NT2/D1 (cell line): ENCODE measurements around the gene KLHL30.
A peak's percentile ranks its signal among the peaks of the same experiment; 100 is the strongest.

Source experiments
- DNase-seq: peaks from one replicate; pipeline ENCODE4 v3.0.0-alpha.2; 2011; ENCODE audit warnings: low read depth, low spot score
- H3K27me3 ChIP-seq: 2 replicates; pipeline ENCODE4 v1.6.0; 2011; ENCODE audit warnings: mild to moderate bottlenecking; ENCODE audit not compliant: insufficient read length, insufficient read depth
- H3K36me3 ChIP-seq: 2 replicates; pipeline ENCODE4 v1.6.1; 2011; ENCODE audit warnings: mild to moderate bottlenecking, low read length, mixed read lengths; ENCODE audit not compliant: insufficient read depth, insufficient read length
- H3K4me1 ChIP-seq: 2 replicates; pipeline ENCODE4 v1.5.1; 2011; ENCODE audit not compliant: insufficient read depth, insufficient read length
- H3K4me3 ChIP-seq: 2 replicates; pipeline ENCODE4 v1.5.1; 2011; ENCODE audit warnings: low read depth; ENCODE audit not compliant: insufficient read length
- H3K9ac ChIP-seq: 2 replicates; pipeline ENCODE4 v1.6.0; 2011; ENCODE audit warnings: low read depth; ENCODE audit not compliant: insufficient read length
- H3K9me3 ChIP-seq: 2 replicates; pipeline ENCODE4 v1.5.1; 2011; ENCODE audit warnings: mild to moderate bottlenecking, low read length; ENCODE audit not compliant: insufficient read depth
- SUZ12 ChIP-seq: IDR thresholded peaks from 2 replicates; pipeline ENCODE4 v1.6.1; 2011; ENCODE audit not compliant: insufficient read length, insufficient read depth; ENCODE audit errors: extremely low read depth
- YY1 ChIP-seq: IDR thresholded peaks from 2 replicates; pipeline ENCODE4 v1.6.1; 2011; ENCODE audit not compliant: insufficient read length, insufficient read depth
- ZNF274 ChIP-seq: IDR thresholded peaks from 2 replicates; pipeline ENCODE4 v1.6.1; 2011; ENCODE audit warnings: mild to moderate bottlenecking, low read depth, low read length

The KLHL30 gene

DNA sequence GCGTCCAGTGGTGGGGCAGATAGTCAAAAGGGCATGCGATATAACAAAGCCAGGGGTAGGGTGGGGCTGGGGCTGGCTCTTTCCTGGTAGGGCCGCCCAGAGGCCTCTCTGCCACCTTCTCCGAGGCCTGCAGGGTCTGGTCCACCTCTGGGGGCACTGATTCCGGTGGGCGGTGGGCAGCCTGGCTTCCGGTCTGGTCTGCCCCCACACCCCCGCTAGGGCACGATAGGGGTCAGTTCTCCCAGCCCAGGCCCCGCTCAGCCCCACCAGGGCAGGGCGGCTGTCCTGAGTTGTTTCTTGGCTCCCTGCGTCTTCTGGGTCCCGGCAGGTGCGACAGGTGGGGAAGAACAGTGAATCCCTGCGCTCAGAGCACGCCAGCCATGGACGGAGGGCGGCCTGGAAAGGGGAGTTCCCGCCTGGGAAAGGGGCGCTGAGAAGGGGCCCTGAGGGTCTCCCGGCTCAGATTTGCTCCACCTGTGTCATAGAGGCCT lies 19.6 kb downstream of the KLHL30 start:
- H3K4me3 ChIP-seq = no peak overlapping the region
- no peak overlapping the region for H3K9ac ChIP-seq
- no peak for DNase-seq

DNA sequence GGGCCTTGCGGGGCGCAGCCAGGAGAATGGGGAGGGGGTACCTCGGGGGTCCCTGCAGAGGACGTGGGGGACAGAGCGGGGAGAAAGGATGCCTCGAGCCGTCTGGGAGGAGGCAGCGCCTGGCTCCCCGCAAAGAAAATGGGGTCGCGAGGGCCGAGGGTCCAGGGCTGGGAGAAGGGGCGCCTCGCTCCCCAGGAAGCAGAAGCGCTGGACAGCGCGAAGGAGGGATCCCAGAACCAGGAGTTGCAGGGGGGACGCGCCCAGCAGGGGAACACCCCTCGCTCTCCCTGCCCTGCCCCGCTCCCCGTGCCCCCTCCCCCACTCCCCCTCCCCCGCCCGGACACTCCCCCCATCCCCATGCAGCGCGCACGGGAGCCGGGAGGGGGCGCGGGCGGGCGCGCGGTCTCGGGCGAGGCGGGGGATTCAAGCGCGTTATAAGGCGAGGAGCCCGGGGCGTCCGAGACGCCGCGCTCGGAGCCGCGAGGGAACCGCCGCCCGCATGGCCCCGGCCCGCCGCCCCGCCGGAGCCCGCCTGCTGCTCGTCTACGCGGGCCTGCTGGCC lies 20.1 kb downstream of the KLHL30 start, which contains the start of gene ERFE:
Gene ERFE (plus strand): TSS at position 462 of the 562 bp plus-strand sequence. CDS start 38 bp downstream, at position 500.
- peak within 1 kb of the TSS; percentile 54 for H3K4me3 ChIP-seq
- peaks cover 14% of the 10 kb centered on the region for H3K4me1 ChIP-seq
- H3K9ac ChIP-seq = peak within 1 kb of the TSS; percentile 70
- peaks cover 7% of the 10 kb centered on the region; the same call in 1 of the 2 replicates for H3K9me3 ChIP-seq
- peak; percentile 50 for DNase-seq
- peaks cover 40% of the 10 kb centered on the region for H3K27me3 ChIP-seq
- TF ChIP-seq YY1 (no peak), SUZ12 (no peak), ZNF274 (no peak)
- H3K36me3 ChIP-seq = no peaks in the 10 kb centered on the region

More for the DNA sequence above, 19.6 kb downstream of the KLHL30 start:
- no peak for TF ChIP-seq YY1
- no peak for TF ChIP-seq ZNF274
- TF ChIP-seq SUZ12 = no peak
- H3K27me3 ChIP-seq = peaks cover 34% of the 10 kb centered on the region
- H3K4me1 ChIP-seq = peaks cover 12% of the 10 kb centered on the region
- no peaks in the 10 kb centered on the region for H3K36me3 ChIP-seq
- H3K9me3 ChIP-seq = peaks cover 7% of the 10 kb centered on the region; the same call in 1 of the 2 replicates

- Histone ChIP-seq H3K27me3 (peaks cover 45% of the 10 kb centered on the region), H3K9me3 (peaks cover 6% of the 10 kb centered on the region; the same call in 1 of the 2 replicates), H3K9ac (peak overlapping the region; percentile 70), H3K4me3 (peak overlapping the region; percentile 54), H3K36me3 (no peaks in the 10 kb centered on the region), H3K4me1 (peaks cover 14% of the 10 kb centered on the region)
- no peak for TF ChIP-seq SUZ12
- no peak for TF ChIP-seq ZNF274
- no peak for TF ChIP-seq YY1
- no peak for DNase-seq
These were observed 20.6 kb downstream of the KLHL30 start for GRCh38 chr2:238159071-238159539.

GRCh38 chr2:238159661-238160205 lies 21.3 kb downstream of the KLHL30 start:
- Histone ChIP-seq H3K4me1 (peaks cover 14% of the 10 kb centered on the region), H3K27me3 (peaks cover 50% of the 10 kb centered on the region), H3K4me3 (peak overlapping the region; percentile 54), H3K36me3 (no peaks in the 10 kb centered on the region), H3K9ac (peak overlapping the region; percentile 70), H3K9me3 (no peaks in the 10 kb centered on the region)
- DNase-seq = no peak
- TF ChIP-seq ZNF274 (no peak), SUZ12 (no peak), YY1 (no peak)

GRCh38 chr2:238160206-238161129 lies 22.0 kb downstream of the KLHL30 start:
- H3K27me3 ChIP-seq = peaks cover 58% of the 10 kb centered on the region

GRCh38 chr2:238161291-238162051 lies 23.0 kb downstream of the KLHL30 start:
- H3K36me3 ChIP-seq = peaks cover 2% of the 10 kb centered on the region
- no peak for TF ChIP-seq SUZ12
- no peak for TF ChIP-seq ZNF274
- no peak for TF ChIP-seq YY1
- H3K4me3 ChIP-seq = no peak overlapping the region
- H3K4me1 ChIP-seq = peaks cover 14% of the 10 kb centered on the region
- H3K27me3 ChIP-seq = peaks cover 61% of the 10 kb centered on the region
- no peak overlapping the region for H3K9ac ChIP-seq
- DNase-seq = no peak
- H3K9me3 ChIP-seq = no peaks in the 10 kb centered on the region

More at GRCh38 chr2:238160206-238161129, 22.0 kb downstream of the KLHL30 start:
- Histone ChIP-seq H3K4me3 (no peak overlapping the region), H3K4me1 (peaks cover 14% of the 10 kb centered on the region), H3K9ac (peak overlapping the region; percentile 24), H3K9me3 (no peaks in the 10 kb centered on the region), H3K36me3 (no peaks in the 10 kb centered on the region)
- TF ChIP-seq YY1 = no peak
- no peak for TF ChIP-seq SUZ12
- TF ChIP-seq ZNF274 = no peak
- DNase-seq = no peak
